ENCODE data around the gene FKBP2.
A peak's percentile ranks its signal among the peaks of the same experiment; 100 is the strongest.
"Not testable (repeated sequence)": the region's sequence is repeated elsewhere in the genome, so short reads cannot be mapped to it uniquely, and the experiment has no call there.

Gene FKBP2

GRCh38 chr11:64241241-64241490, 271 bp downstream of the FKBP2 start:
- Histone ChIP-seq H3K4me3 (peak overlapping the region; percentile 99), H3K9ac (ENCODE audit: insufficient read length) (peak overlapping the region; percentile 87), H3K36me3 (ENCODE audit: insufficient read depth, low read length) (peaks cover 9% of the 10 kb centered on the region; the same call in 1 of the 2 replicates), H3K27ac (peak overlapping the region; percentile 93), H3K9me3 (ENCODE audit: low read depth, low read length) (no peaks in the 10 kb centered on the region)
- no peak for TF ChIP-seq EZH2 (IDR thresholded peaks at IDR 0.05)
- no peak for TF ChIP-seq FOXP2 (optimal IDR thresholded peaks at IDR 0.05; ENCODE audit: control extremely low read depth, extremely low read length, insufficient read depth)
- no peak for TF ChIP-seq POLR2AphosphoS5 (IDR thresholded peaks at IDR 0.05; ENCODE audit: borderline replicate concordance, low read depth, low read length)
- DNase-seq (ENCODE audit: low read depth, low spot score), result no peak

GRCh38 chr11:64241491-64242374, 838 bp downstream of the FKBP2 start:
- DNase-seq (ENCODE audit: low read depth, low spot score), result peak; percentile 91
- H3K36me3 ChIP-seq (ENCODE audit: insufficient read depth, low read length), result peaks cover 9% of the 10 kb centered on the region; the same call in 1 of the 2 replicates
- TF ChIP-seq FOXP2 (optimal IDR thresholded peaks at IDR 0.05; ENCODE audit: control extremely low read depth, extremely low read length, insufficient read depth) (no peak), POLR2AphosphoS5 (IDR thresholded peaks at IDR 0.05; ENCODE audit: borderline replicate concordance, low read depth, low read length) (peak; percentile 61; the same call in 1 of the 2 replicates)

DNA sequence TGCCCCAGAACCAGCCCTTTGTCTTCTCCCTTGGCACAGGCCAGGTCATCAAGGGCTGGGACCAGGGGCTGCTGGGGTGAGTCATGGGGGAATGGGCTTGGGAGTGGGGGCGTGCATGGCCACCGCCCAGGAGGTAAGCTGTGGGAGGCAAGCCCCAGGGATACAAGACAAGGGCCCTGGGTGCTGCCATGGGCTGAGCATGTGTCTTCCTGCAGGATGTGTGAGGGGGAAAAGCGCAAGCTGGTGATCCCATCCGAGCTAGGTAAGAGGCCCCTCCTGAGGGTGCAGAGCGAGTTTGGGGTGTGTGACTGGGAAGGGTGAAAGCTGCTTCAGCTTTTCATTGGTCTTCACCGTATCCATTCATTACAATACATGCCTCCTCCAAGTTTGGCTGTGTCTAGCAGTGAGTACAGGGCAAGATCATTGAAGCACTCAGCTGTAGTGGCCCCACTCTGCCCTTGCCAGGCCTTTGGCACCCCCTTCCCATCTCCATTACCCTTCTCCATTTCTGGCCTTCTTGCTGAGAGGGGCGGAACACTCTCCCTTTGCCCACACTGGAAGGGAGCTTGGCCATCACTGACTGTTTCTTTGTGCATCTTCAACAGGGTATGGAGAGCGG, 2.5 kb downstream of the FKBP2 start:
- Histone ChIP-seq H3K4me3 (no peak overlapping the region), H3K27ac (peak overlapping the region; percentile 42; the same call in 1 of the 2 replicates), H3K36me3 (ENCODE audit: insufficient read depth, low read length) (peaks cover 4% of the 10 kb centered on the region; the same call in 1 of the 2 replicates), H3K9ac (ENCODE audit: insufficient read length) (no peak overlapping the region), H3K9me3 (ENCODE audit: low read depth, low read length) (no peaks in the 10 kb centered on the region)
- no peak for DNase-seq (ENCODE audit: low read depth, low spot score)
- TF ChIP-seq POLR2AphosphoS5 (IDR thresholded peaks at IDR 0.05; ENCODE audit: borderline replicate concordance, low read depth, low read length) (peak; percentile 14), FOXP2 (optimal IDR thresholded peaks at IDR 0.05; ENCODE audit: control extremely low read depth, extremely low read length, insufficient read depth) (no peak), EZH2 (IDR thresholded peaks at IDR 0.05) (no peak)

More at GRCh38 chr11:64241491-64242374, 838 bp downstream of the FKBP2 start:
- peak overlapping the region; percentile 99 for H3K4me3 ChIP-seq
- H3K9me3 ChIP-seq (ENCODE audit: low read depth, low read length), result no peaks in the 10 kb centered on the region
- H3K27ac ChIP-seq, result no peak overlapping the region; the same call in 1 of the 2 replicates
- peak overlapping the region; percentile 80 for H3K9ac ChIP-seq (ENCODE audit: insufficient read length)

- H3K9ac ChIP-seq (ENCODE audit: insufficient read length), result no peak overlapping the region
- DNase-seq (ENCODE audit: low read depth, low spot score), result no peak
- H3K27ac ChIP-seq, result peak overlapping the region; percentile 25; the same call in 1 of the 2 replicates
- TF ChIP-seq EZH2 (IDR thresholded peaks at IDR 0.05) (no peak), POLR2AphosphoS5 (IDR thresholded peaks at IDR 0.05; ENCODE audit: borderline replicate concordance, low read depth, low read length) (no peak; the same call in 1 of the 2 replicates), FOXP2 (optimal IDR thresholded peaks at IDR 0.05; ENCODE audit: control extremely low read depth, extremely low read length, insufficient read depth) (no peak)
- H3K36me3 ChIP-seq (ENCODE audit: insufficient read depth, low read length), result peaks cover 4% of the 10 kb centered on the region; the same call in 1 of the 2 replicates
- H3K4me3 ChIP-seq, result no peak overlapping the region
- no peaks in the 10 kb centered on the region for H3K9me3 ChIP-seq (ENCODE audit: low read depth, low read length)
Measured at GRCh38 chr11:64244107-64244506, 3.2 kb downstream of the FKBP2 start.

GRCh38 chr11:64244966-64245365, 4.1 kb downstream of the FKBP2 start:
- Histone ChIP-seq H3K36me3 (ENCODE audit: insufficient read depth, low read length) (peaks cover 4% of the 10 kb centered on the region; the same call in 1 of the 2 replicates), H3K9me3 (ENCODE audit: low read depth, low read length) (no peaks in the 10 kb centered on the region), H3K27ac (peak overlapping the region; percentile 25; the same call in 1 of the 2 replicates), H3K9ac (ENCODE audit: insufficient read length) (peak overlapping the region; percentile 92), H3K4me3 (peak overlapping the region; percentile 99)
- peak; percentile 39; the same call in 1 of the 2 replicates for TF ChIP-seq POLR2AphosphoS5 (IDR thresholded peaks at IDR 0.05; ENCODE audit: borderline replicate concordance, low read depth, low read length)
- TF ChIP-seq EZH2 (IDR thresholded peaks at IDR 0.05), result no peak
- no peak for DNase-seq (ENCODE audit: low read depth, low spot score)

GRCh38 chr11:64245401-64245796, 4.5 kb downstream of the FKBP2 start:
- Histone ChIP-seq H3K4me3 (peak overlapping the region; percentile 99), H3K27ac (peak overlapping the region; percentile 25; the same call in 1 of the 2 replicates), H3K36me3 (ENCODE audit: insufficient read depth, low read length) (peaks cover 4% of the 10 kb centered on the region; the same call in 1 of the 2 replicates), H3K9me3 (ENCODE audit: low read depth, low read length) (no peaks in the 10 kb centered on the region), H3K9ac (ENCODE audit: insufficient read length) (peak overlapping the region; percentile 92)
- TF ChIP-seq EZH2 (IDR thresholded peaks at IDR 0.05) (no peak), POLR2AphosphoS5 (IDR thresholded peaks at IDR 0.05; ENCODE audit: borderline replicate concordance, low read depth, low read length) (no peak), FOXP2 (optimal IDR thresholded peaks at IDR 0.05; ENCODE audit: control extremely low read depth, extremely low read length, insufficient read depth) (no peak)
- DNase-seq (ENCODE audit: low read depth, low spot score), result no peak

GRCh38 chr11:64245797-64246620, 5.1 kb downstream of the FKBP2 start:
- Histone ChIP-seq H3K9me3 (ENCODE audit: low read depth, low read length) (no peaks in the 10 kb centered on the region), H3K36me3 (ENCODE audit: insufficient read depth, low read length) (peaks cover 4% of the 10 kb centered on the region; the same call in 1 of the 2 replicates), H3K9ac (ENCODE audit: insufficient read length) (peak overlapping the region; percentile 92), H3K4me3 (peak overlapping the region; percentile 99), H3K27ac (0 out of 2 replicates have a peak overlapping the region, but pooled peaks have one; percentile 50)
- DNase-seq (ENCODE audit: low read depth, low spot score), result no peak
- TF ChIP-seq EZH2 (IDR thresholded peaks at IDR 0.05) (no peak), FOXP2 (optimal IDR thresholded peaks at IDR 0.05; ENCODE audit: control extremely low read depth, extremely low read length, insufficient read depth) (no peak), POLR2AphosphoS5 (IDR thresholded peaks at IDR 0.05; ENCODE audit: borderline replicate concordance, low read depth, low read length) (no peak)

DNA sequence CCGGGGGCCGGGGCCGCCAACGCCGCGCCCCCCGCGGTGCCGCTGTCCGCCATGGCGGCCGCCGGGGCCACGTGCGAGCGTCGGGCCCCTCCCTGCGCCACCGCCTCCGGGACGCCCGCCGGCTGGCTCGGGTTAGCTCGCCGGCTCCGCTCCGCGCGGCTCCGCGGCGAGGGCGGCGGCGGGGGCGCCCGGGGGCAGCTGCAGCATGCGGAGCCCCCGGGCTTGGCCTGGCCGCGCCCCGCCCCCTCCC, 5.7 kb downstream of the FKBP2 start:
- not testable (repeated sequence) for H3K36me3 ChIP-seq (ENCODE audit: insufficient read depth, low read length); H3K9me3 ChIP-seq (ENCODE audit: low read depth, low read length); H3K9ac ChIP-seq (ENCODE audit: insufficient read length); H3K27ac ChIP-seq; DNase-seq (ENCODE audit: low read depth, low spot score)
- peak overlapping the region; percentile 99 for H3K4me3 ChIP-seq

All from SK-N-MC (cell line).